ENCODE measurements around the gene BRF1.

GRCh38 chr14:105195051-105195450 lies 105.8 kb downstream of the BRF1 start:
- TF ChIP-seq YY1 (IDR thresholded peaks at IDR 0.05; ENCODE audit: insufficient read depth, insufficient replicate concordance, low read depth, low read length), result no peak
- TF ChIP-seq ZFX (CRISPR knock-in tag; IDR thresholded peaks at IDR 0.05; ENCODE audit: low read depth), result no peak
- no peak for TF ChIP-seq ZNF792 (CRISPR knock-in tag; IDR thresholded peaks at IDR 0.05)
- no peak for TF ChIP-seq MYNN (CRISPR knock-in tag; IDR thresholded peaks at IDR 0.05; ENCODE audit: low read depth)
- TF ChIP-seq POLR2AphosphoS2 (IDR thresholded peaks at IDR 0.05; ENCODE audit: low read depth, low read length), result no peak
- no peak for TF ChIP-seq KDM4B (CRISPR knock-in tag; IDR thresholded peaks at IDR 0.05)
- no peak for TF ChIP-seq ATF6 (CRISPR knock-in tag; conservative IDR thresholded peaks at IDR 0.05)

Measured in HepG2 (cell line).